HG03442 (cell line): Measurements from ENCODE around the gene ZNF799.
"Not testable (repeated sequence)": the region's sequence is repeated elsewhere in the genome, so short reads cannot be mapped to it uniquely, and the experiment has no call there.

Experiments used
- ATAC-seq: cut with Tn5 transposase; IDR thresholded peaks from one replicate; pipeline ENCODE4 v1.9.1; 2021; ENCODE audit warnings: mild to moderate bottlenecking, moderate library complexity; ENCODE audit not compliant: unreplicated experiment

ZNF799 gene

GRCh38 chr19:12364391-12365235 is 36.5 kb downstream of the ZNF799 start:
- no peak for ATAC-seq

DNA sequence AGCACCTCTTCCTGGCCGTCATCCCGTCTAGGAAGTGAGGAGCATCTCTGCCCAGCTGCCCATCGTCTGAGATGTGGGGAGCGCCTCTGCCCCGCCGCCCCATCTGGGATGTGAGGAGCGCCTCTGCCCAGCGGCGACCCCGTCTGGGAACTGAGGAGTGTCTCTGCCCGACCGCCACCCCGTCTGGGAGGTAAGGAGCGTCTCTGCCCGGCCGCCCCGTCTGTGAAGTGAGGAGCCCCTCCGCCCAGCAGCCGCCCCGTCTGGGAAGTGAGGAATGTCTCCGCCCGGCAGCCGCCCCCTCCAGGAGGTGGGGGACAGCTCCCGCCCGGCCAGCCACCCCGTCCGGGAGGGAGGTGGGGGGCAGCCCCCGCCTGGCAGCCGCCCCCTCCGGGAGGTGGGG is 38.8 kb downstream of the ZNF799 start:
- ATAC-seq = not testable (repeated sequence)

DNA sequence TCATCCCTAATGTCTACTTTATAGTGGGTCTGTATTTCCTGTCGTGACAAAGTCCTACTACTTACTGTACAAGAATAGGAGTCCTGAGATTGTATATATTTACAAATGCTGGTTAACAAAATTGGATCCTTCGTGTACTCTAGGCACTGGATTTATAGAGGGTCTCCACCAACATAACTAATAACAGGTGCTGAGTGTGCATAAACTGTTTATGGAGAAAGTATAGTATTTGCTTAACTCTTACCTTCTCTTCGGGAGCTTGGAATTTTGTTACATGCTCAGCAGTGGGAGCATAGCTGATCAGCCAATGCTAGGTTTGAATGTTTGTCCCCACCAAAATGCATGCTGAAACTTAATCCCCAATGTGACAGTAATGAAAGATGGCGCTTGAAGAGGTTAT is 47.7 kb downstream of the ZNF799 start:
- no peak for ATAC-seq

DNA sequence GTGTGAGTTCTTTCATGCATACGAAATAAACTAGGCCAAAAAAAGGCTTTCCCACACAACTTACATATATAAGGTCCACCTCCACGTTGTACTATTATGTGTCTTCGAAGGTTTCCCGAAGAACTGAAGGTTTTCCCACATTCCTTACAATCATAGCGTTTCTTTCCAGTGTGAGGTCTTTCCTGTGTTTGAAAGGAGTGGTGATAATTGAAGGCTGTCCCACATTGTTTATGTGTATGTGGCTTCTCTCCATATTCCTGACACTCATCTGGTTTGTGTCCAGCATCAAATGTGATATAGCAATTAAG is 50.2 kb downstream of the ZNF799 start:
- ATAC-seq = no peak

- no peak for ATAC-seq
Observed at GRCh38 chr19:12350185-12350889, 50.7 kb downstream of the ZNF799 start.

- ATAC-seq = no peak
Observed at GRCh38 chr19:12346896-12347295, 54.2 kb downstream of the ZNF799 start.

GRCh38 chr19:12345197-12345596 is 55.9 kb downstream of the ZNF799 start:
- no peak for ATAC-seq
